PC-9 (cell line): ENCODE measurements around the gene UBE2U. TPM values are rescaled to one million over a fixed set of nuclear protein-coding genes. Genes with fewer than 3 reads are reported as not detected.
A peak's percentile ranks its signal among the peaks of the same experiment; 100 is the strongest.

Experiments
- BruUV-seq: library from RNA; stranded (reverse); fragments of 400-500 nt; replicated peaks from 2 replicates; lab custom pipeline; 2021; lab: Mats Ljungman, UMichigan
- CTCF ChIA-PET: fragments of 300-600 bp; sonication (Branson Sonifier 250); formaldehyde crosslinking; loops from one replicate; lab custom pipeline; 2022; ENCODE audit warnings: antibody characterized with exemption; lab: Charles Lee
- POLR2A ChIA-PET: fragments of 300-600 bp; sonication (Branson Sonifier 250); formaldehyde crosslinking; loops from one replicate; lab custom pipeline; 2022; ENCODE audit warnings: antibody characterized with exemption; ENCODE audit not compliant: unreplicated experiment; lab: Charles Lee
- DNase-seq, 2 experiments: peaks; one replicate each; pipeline versions ENCODE4 v3.0.0 to v3.0.0-alpha.2; 2015 to 2022; ENCODE audit warnings: mixed read lengths in 1 of 2
- H2AFZ ChIP-seq: fragments of 200-600 bp; sonication (generic); 2 replicates; pipeline ENCODE4 v1.8.1; 2017; ENCODE audit warnings: antibody characterized with exemption
- H3F3A ChIP-seq: fragments of 200-600 bp; sonication (generic); 2 replicates; pipeline ENCODE4 v1.8.1; 2017; ENCODE audit warnings: antibody characterized with exemption, mild to moderate bottlenecking, low read depth; ENCODE audit not compliant: insufficient read depth
- H3K27ac ChIP-seq: fragments of 200-600 bp; sonication (generic); 2 replicates; pipeline ENCODE4 v1.6.1; 2016; ENCODE audit warnings: mixed run types
- H3K27me3 ChIP-seq: fragments of 200-600 bp; sonication (generic); 2 replicates; pipeline ENCODE4 v1.6.1; 2016; ENCODE audit warnings: low read depth, mixed run types; ENCODE audit not compliant: insufficient read depth
- H3K36me3 ChIP-seq: fragments of 200-600 bp; sonication (generic); 2 replicates; pipeline ENCODE4 v1.6.1; 2016; ENCODE audit warnings: low read depth, mixed run types
- H3K4me1 ChIP-seq: fragments of 200-600 bp; sonication (generic); replicated peaks from 2 replicates; pipeline ENCODE4 v1.6.1; 2016; ENCODE audit warnings: mixed run types; ENCODE audit not compliant: insufficient read depth
- H3K4me2 ChIP-seq: fragments of 200-600 bp; sonication (generic); 2 replicates; pipeline ENCODE4 v1.6.1; 2017; ENCODE audit warnings: mixed run types
- H3K4me3 ChIP-seq: fragments of 200-600 bp; sonication (generic); 2 replicates; pipeline ENCODE4 v1.6.1; 2016; ENCODE audit warnings: mixed run types
- H3K79me2 ChIP-seq: fragments of 200-600 bp; sonication (generic); 2 replicates; pipeline ENCODE4 v1.6.1; 2017; ENCODE audit warnings: low read depth, mixed run types
- H3K9me2 ChIP-seq: fragments of 200-600 bp; sonication (generic); 2 replicates; pipeline ENCODE4 v1.8.1; 2017; ENCODE audit warnings: mild to moderate bottlenecking; ENCODE audit not compliant: insufficient read depth
- H3K9me3 ChIP-seq: fragments of 200-600 bp; sonication (generic); 2 replicates; pipeline ENCODE4 v1.8.1; 2016; ENCODE audit warnings: low read depth; ENCODE audit not compliant: insufficient read depth
- H4K20me1 ChIP-seq: fragments of 200-600 bp; sonication (generic); 2 replicates; pipeline ENCODE4 v1.8.1; 2017; ENCODE audit not compliant: insufficient read depth
- CTCF ChIP-seq: fragments of 200-600 bp; sonication (generic); conservative IDR thresholded peaks from 2 replicates; pipeline ENCODE4 v1.6.1; 2017; ENCODE audit warnings: mixed run types, antibody characterized with exemption, mild to moderate bottlenecking, moderate library complexity
- EZH2 ChIP-seq: fragments of 200-600 bp; sonication (generic); IDR thresholded peaks from 2 replicates; pipeline ENCODE4 v1.8.0; 2017; ENCODE audit warnings: antibody characterized with exemption, low read depth
- intact Hi-C: fragments of 100-400 bp; cut with micrococcal nuclease; formaldehyde crosslinking; loops from one replicate; pipeline ENCODE4 v1.10.0; 2022; ENCODE audit not compliant: unreplicated experiment
- total RNA-seq: library from RNA; stranded (reverse); gene quantifications from 2 replicates; pipeline ENCODE4 v1.2.3, GENCODE V29; 2021

UBE2U gene
- total RNA-seq, 1 experiment from 2014 or later: not detected

- no peaks in the 10 kb centered on the region for H4K20me1 ChIP-seq
- no peaks in the 10 kb centered on the region for H3F3A ChIP-seq
- no peak overlapping the region for H2AFZ ChIP-seq
- H3K4me3 ChIP-seq: no peak overlapping the region
- TSS peak; percentile 9 for BruUV-seq
- no peaks in the 10 kb centered on the region for H3K4me1 ChIP-seq
- H3K9me2 ChIP-seq: no peaks in the 10 kb centered on the region
- intact Hi-C loops: loop anchor here (5.0 to 10.0 kb wide), 2 partner anchors 387 to 470 kb away; partner anchors contain the start of gene ROR1
- ChIA-PET CTCF (no interaction called here), POLR2A (no interaction called here)
- no peaks in the 10 kb centered on the region for H3K9me3 ChIP-seq
- no peaks in the 10 kb centered on the region for H3K27me3 ChIP-seq
- H3K79me2 ChIP-seq: no peaks in the 10 kb centered on the region
- H3K36me3 ChIP-seq: no peaks in the 10 kb centered on the region
- DNase-seq: no peak
- no peak overlapping the region for H3K4me2 ChIP-seq
- H3K27ac ChIP-seq: no peak overlapping the region
- TF ChIP-seq EZH2 (no peak), CTCF (no peak)
These were observed 41.3 kb upstream of the UBE2U start for GRCh38 chr1:64162151-64162550.

- ChIA-PET POLR2A (interaction anchor here (0.6 kb wide), 1 partner anchor 299 kb away, joined by 6 read pairs; no protein-coding TSS in a partner anchor), CTCF (interaction anchor here (1.0 kb wide), 1 partner anchor 27 kb away, joined by 4 read pairs; no protein-coding TSS in a partner anchor)
- Histone ChIP-seq H3K4me1 (no peaks in the 10 kb centered on the region), H3K27ac (no peak overlapping the region), H3K79me2 (no peaks in the 10 kb centered on the region), H2AFZ (no peak overlapping the region), H3K36me3 (0 out of 2 replicates have a peak, but pooled peaks cover under 1% of the 10 kb centered on the region), H4K20me1 (no peaks in the 10 kb centered on the region), H3F3A (no peaks in the 10 kb centered on the region), H3K4me3 (no peak overlapping the region), H3K9me2 (no peaks in the 10 kb centered on the region), H3K9me3 (no peaks in the 10 kb centered on the region), H3K4me2 (no peak overlapping the region), H3K27me3 (no peaks in the 10 kb centered on the region)
- intact Hi-C loops: loop anchor here (5.0 to 10.0 kb wide), 2 partner anchors 388 to 471 kb away; partner anchors contain the start of gene ROR1
- BruUV-seq: no TSS peak
- TF ChIP-seq EZH2 (no peak), CTCF (no peak)
- DNase-seq: no peak
These were observed 40.6 kb upstream of the UBE2U start for GRCh38 chr1:64162804-64163203.

GRCh38 chr1:64163431-64163830 lies 40.0 kb upstream of the UBE2U start:
- no peaks in the 10 kb centered on the region for H3K9me2 ChIP-seq
- CTCF ChIA-PET: interaction anchor here (0.5 to 1.0 kb wide), 3 partner anchors 26 to 547 kb away, joined by 3 to 6 read pairs (median 4); no protein-coding TSS in a partner anchor
- H4K20me1 ChIP-seq: no peaks in the 10 kb centered on the region
- H3K79me2 ChIP-seq: no peaks in the 10 kb centered on the region
- H3K4me3 ChIP-seq: no peak overlapping the region
- H3K27me3 ChIP-seq: no peaks in the 10 kb centered on the region
- H3K4me1 ChIP-seq: no peaks in the 10 kb centered on the region
- H3K36me3 ChIP-seq: 0 out of 2 replicates have a peak, but pooled peaks cover 3% of the 10 kb centered on the region
- POLR2A ChIA-PET: interaction anchor here (0.7 kb wide), 1 partner anchor 1657 kb away, joined by 4 read pairs; no protein-coding TSS in a partner anchor
- no peak overlapping the region for H3K27ac ChIP-seq
- no peak overlapping the region for H3K4me2 ChIP-seq
- no peaks in the 10 kb centered on the region for H3K9me3 ChIP-seq
- H2AFZ ChIP-seq: no peak overlapping the region
- no peak for DNase-seq
- intact Hi-C loops: loop anchor here (5.0 to 10.0 kb wide), 2 partner anchors 389 to 471 kb away; partner anchors contain the start of gene ROR1
- BruUV-seq: no TSS peak
- no peak for TF ChIP-seq CTCF
- no peak for TF ChIP-seq EZH2
- H3F3A ChIP-seq: no peaks in the 10 kb centered on the region
